HG03342 (cell line): ENCODE measurements around the gene ZFP36L2.
"Not testable (repeated sequence)": the region's sequence is repeated elsewhere in the genome, so short reads cannot be mapped to it uniquely, and the experiment has no call there.

Experiments used
- ATAC-seq: cut with Tn5 transposase; IDR thresholded peaks from one replicate; pipeline ENCODE4 v1.9.1; 2021; ENCODE audit warnings: mild to moderate bottlenecking, moderate library complexity; ENCODE audit not compliant: unreplicated experiment

The ZFP36L2 gene

GRCh38 chr2:43210125-43210466, 16.3 kb downstream of the ZFP36L2 start:
- no peak for ATAC-seq

- no peak for ATAC-seq
Measured at GRCh38 chr2:43209204-43209717, 17.1 kb downstream of the ZFP36L2 start.

DNA sequence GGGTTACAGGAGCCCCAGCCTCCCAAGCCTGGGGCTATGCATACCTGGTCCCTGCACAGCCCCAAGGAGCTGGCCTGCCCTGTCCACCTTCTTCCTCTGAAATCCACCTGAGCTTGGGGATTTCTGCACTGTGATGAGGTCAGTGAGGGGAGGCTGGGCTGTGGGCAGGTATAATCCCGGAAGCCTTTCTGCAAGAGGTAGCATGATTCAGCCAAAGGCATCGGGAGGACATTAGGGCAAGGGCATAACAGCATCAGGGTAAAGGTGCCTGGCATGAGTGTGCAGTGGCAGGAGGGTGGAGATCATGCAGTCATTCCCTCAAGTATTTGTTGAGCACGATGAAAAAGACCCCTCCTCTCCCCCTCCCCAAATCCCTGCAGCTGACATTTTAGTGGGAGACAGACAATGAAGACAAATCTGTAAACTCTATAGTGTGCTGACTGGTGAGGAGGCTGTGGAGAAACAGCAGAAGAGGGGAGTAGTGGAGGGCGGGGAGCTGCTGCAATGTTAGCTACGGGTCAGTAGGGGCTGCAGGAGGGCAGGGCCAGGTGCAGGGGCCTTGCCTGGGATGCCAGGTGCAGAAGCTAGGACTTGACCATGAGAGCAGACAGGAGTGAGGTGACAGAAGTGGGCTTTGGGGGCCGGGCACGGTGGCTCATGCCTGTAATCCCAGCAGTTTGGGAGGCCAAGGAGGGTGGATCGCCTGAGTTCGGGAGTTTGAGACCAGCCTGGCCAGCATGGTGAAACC, 18.7 kb downstream of the ZFP36L2 start:
- ATAC-seq = no peak

- ATAC-seq = no peak
Measured at GRCh38 chr2:43206602-43207001, 19.8 kb downstream of the ZFP36L2 start.

DNA sequence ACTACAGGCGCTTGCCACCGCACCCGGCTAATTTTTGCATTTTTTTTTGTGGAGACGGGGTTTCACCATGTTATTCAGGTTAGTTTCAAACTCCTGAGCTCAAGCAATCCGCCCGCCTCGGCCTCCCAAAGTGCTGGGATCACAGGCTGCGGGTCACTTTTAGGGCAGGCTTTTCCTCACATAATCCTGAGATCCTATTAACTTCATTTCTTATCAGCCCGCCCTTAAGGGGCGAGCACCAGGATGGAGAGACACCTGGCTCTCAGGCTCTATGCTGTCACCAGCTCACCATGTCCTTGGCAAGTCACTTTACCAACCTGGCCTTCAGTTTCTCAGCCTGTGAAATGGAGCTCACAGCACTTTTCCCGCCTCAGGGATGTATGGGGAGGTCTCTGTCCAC, 23.0 kb downstream of the ZFP36L2 start:
- no peak for ATAC-seq

- no peak for ATAC-seq
Measured at GRCh38 chr2:43202289-43202688, 24.1 kb downstream of the ZFP36L2 start.

DNA sequence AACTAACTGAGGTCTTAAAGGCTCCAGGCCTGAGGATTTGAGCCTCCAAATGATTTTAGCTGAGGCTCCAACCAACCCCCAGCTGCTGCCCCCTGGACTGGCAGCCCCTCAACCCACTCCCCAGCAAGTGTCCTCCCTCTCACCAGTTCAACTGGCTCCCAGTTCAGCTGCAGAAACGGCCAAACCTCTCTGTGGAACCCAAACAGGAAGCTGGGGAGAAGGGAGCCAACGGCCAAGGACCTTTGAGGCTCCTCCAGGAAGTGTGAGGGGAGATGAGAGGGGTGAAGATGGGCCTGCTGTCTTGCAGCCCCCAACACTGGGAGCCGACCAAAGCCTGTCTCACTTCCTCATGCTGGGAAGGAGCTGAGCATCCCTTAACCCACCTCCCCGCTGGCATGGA, 24.9 kb downstream of the ZFP36L2 start:
- no peak for ATAC-seq

GRCh38 chr2:43201016-43201415, 25.4 kb downstream of the ZFP36L2 start:
- no peak for ATAC-seq

GRCh38 chr2:43199492-43200488, 26.6 kb downstream of the ZFP36L2 start:
- ATAC-seq = no peak

DNA sequence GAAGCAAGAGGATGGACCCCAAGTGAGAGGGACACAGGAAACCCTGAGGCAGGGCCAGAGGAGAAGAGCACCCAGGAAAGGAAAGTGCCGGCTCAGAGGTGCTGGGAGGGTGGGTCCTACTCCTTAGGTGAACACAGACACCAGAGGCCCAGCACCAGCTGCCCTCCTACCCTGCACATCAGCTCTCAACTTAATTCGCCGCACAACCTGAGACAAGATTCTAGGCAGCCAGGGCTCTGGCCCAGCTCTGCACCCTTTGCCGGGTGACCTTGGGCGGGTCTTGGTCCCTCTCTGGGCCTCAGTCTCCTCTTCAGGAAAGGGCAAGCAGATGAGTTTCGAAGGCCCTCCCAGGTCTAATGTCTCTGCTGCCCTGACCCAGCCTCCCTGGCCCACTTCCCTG, 28.1 kb downstream of the ZFP36L2 start:
- ATAC-seq = no peak

- no peak for ATAC-seq
Measured at GRCh38 chr2:43197588-43197896, 28.9 kb downstream of the ZFP36L2 start.

DNA sequence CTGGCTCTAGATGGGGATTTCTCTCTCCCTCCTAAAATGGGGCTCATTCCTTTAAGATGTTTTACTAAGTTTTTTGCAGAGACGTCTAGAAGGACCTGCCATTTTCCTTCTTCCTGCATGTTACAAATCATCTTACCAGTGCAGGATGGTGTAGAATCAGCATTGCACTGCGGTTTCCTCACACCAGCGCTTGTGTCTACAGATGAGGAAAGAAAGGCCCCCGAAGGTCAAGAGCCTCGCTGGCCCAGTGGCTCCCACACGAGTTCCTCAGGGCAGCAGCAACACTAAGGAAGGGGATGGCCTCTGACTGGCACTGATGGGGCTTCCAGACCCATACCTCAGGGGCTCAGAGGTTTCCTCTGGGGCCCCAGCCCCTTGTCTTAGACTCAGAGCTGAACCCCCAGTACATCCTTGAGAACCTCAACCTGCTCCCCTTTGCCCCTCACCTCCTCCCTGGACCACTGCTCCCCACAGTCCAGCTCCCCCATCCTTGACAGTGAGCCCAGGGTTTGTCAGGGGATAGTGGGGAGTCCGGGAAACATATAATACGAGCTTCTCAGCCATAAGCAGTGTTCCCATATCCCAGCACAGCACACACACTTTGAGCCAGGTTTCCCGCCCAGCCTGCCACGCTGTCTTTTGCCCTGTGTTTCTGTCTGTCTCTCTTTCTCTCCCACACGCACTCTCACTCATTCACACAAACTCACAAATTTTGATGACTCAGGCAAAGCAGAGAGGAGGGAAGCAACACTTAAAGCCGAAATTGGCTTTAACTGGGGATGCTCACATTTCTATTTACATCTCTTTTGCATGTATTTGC, 29.4 kb downstream of the ZFP36L2 start:
- ATAC-seq = no peak

DNA sequence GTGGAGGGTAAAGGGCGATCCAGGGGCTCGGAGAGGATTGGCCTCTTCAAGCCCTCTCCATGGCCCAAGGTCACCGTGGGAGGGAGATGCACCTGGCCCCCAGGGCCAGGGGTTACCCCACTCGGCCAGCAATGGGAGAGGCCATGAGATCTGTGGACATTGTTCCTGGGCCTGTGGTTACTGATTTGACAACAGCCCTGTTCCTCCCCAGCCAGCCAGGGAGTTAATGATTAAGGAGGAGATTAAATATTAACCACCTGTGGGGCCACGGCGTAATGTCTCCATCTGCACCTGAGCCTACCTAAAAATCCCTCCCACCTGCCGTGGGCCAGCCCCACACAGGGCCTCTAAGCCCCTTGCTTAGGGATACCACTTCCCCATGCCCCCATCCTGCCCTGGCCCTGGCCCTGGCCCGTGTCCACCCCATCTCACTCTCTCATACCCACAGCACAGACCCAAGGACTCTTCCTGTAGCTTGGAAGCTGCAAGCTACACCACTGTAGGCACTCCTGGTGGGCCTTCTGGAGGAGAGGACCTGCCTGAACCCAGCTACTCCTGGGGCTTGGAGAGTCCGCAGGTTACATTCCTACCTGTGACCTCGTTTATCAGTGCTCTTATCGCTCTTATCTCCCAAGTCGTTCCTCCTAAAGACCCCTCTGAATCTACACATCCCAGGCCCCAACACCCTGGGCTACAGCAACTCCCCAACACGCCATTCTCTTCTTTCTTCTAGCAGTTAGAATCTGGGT, 32.1 kb downstream of the ZFP36L2 start:
- peak; percentile 58 for ATAC-seq

DNA sequence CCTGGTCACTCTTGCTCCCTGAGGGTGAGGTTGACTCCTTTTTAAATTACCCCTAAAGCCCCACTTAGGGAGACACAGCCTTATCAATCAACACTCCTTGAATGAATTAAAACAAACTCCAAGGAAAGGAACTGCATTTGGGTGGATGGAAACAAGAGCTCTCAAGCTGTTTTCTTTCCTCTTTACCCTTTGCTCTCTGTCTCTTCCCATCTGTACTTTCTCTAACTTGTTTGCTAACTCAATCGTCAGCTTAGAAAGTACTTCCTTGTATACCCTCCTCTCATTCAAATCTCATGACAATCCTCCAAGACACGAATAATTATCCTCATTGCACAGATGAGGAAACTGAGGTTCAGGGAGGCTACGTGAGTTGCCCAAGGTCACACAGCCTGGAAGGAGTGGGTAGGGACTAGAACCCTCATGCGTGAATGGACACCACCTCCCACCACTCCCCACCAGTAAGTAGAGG, 32.7 kb downstream of the ZFP36L2 start:
- ATAC-seq = no peak

DNA sequence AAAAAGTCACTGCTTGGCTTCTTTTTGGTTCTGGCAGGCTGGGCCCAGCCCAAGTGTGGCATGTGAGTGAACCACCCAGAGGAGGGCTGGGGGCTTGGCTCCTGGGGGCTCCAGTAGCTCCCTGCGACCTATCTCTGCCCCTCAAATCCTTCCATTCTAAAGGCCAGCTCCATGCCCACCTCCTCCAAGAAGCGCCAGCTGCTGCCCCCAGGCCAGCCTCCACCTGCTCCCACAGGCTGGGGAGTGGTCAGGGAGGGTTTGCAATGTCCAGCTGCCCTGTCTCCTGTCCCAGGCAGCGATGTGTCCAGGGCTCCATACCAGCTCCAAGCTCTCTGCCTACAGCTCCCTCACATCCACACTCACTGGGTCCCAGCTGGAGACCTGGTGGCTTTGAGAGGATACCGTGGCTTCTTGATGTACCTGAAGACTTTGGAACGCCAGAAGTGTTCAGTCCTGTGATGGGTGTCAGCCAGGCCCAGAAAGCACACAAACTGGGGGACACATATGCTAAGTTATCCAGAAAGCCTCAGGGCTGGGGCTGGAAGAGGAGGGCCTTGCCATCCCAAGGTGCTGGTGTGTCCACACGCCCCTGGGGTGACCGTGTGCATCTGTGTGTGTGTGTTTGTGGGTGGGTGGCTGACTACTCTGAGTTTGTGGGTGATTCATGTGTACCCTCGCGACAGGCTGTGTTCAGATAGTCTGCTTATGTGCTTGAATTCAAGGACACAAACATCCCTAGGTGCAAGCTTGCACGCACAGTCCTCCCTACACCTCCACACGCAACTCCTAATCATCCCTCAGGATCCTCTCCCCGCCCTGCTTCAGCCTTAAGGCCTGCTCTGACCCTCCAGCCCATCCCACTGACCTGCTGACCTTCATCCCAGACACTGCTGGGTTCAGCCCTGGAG, 33.4 kb downstream of the ZFP36L2 start:
- ATAC-seq = no peak

DNA sequence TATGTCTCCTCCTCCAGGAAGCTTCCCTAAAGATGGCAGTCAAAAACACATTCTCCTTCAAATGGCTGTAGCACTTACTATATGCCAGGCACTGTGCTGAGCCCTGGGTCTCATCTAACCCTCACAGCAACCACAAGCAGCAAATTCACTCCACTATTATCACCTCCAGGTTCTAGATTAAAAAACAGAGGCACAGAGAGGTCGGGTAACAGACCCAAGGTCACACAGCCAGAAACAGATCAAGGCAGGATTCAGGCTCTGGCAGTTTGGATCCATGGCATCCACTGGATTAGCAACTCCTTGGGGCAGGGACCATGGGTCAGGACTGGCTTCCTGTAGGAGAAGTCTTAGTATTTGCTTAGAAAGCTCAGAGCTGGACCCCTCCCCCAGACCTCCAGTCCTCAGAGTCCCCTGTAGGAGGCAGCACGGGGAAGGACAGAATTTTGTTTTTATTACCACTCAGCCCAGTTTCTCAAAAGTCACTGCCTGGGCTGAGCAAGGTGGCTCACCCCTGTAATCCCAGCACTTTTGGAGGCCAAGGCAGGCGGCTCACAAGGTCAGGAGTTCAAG, 34.4 kb downstream of the ZFP36L2 start:
- no peak for ATAC-seq

DNA sequence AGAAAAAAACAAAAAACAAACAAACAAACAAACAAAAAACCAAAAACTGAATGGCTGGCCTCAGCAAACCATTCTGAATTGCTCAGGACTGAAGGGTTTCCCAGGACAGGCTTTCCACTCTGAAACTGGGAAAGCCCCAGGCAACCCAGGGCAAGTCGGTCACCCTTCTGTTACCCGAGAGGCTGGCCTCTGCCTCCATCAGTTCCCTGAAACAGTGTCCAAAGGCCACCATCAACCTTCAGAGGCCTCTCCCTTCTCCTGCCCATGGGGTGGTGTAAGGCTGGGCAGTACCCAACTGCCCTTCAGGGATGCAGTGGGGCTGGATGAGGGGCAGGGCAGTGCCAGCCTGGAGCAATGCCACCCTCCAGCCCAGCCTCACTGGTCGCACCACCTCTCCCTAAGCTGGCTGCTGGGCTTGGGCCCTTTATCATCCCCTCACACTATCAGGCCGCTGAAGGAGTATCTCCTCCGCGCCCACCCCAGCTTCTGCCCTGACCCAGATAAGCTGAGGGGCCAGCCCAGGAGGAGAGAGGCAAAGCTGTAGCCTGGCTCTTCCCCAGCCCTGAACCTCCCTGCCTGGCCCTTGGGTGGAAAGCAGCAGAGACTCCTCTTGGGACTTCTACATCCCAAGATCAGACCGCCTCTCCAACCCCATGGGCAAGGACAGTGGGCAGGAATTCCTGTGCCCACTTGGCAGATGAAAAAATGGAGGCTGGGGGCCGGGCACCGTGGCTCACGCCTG, 35.9 kb downstream of the ZFP36L2 start:
- ATAC-seq = no peak

- ATAC-seq = not testable (repeated sequence)
Measured at GRCh38 chr2:43189861-43190260, 36.5 kb downstream of the ZFP36L2 start.
